GM12878 (cell line): ENCODE results near the gene S100A6. TPM values are rescaled to one million over a fixed set of nuclear protein-coding genes. Genes with fewer than 3 reads are reported as not detected.

Experiments
- ATAC-seq: fragments of 200-7000 bp; cut with Tn5 transposase; 3 replicates; pipeline ENCODE4 v1.9.1; 2020; ENCODE audit warnings: mild to moderate bottlenecking, moderate library complexity
- BruUV-seq: library from RNA; stranded (reverse); fragments of 400-500 nt; replicated peaks from 2 replicates; lab custom pipeline; 2021; lab: Mats Ljungman, UMichigan
- CTCF ChIA-PET: fragments of 300-600 bp; sonication (Branson Sonifier 250); formaldehyde crosslinking; extraction: SDS; loops from one replicate; lab custom pipeline; 2021; ENCODE audit warnings: inconsistent platforms; lab: Yijun Ruan, JAX
- POLR2A ChIA-PET: fragments of 350-600 bp; formaldehyde crosslinking; extraction: SDS; loops from one replicate; lab custom pipeline; 2021; ENCODE audit warnings: inconsistent platforms; lab: Charles Lee
- RAD21 ChIA-PET: fragments of 300-600 bp; sonication (Branson Sonifier 250); formaldehyde crosslinking; loops from one replicate; lab custom pipeline; 2023; ENCODE audit warnings: antibody characterized with exemption; ENCODE audit not compliant: unreplicated experiment; lab: Charles Lee
- SMC1A ChIA-PET: fragments of 300-600 bp; sonication (Branson Sonifier 250); formaldehyde crosslinking; loops from one replicate; lab custom pipeline; 2023; ENCODE audit not compliant: unreplicated experiment, uncharacterized antibody; lab: Charles Lee
- DNase-seq: peaks from one replicate; pipeline ENCODE4 v3.0.0-alpha.2; 2011; ENCODE audit warnings: low read depth, low spot score
- FAIRE-seq: peaks from 3 replicates; lab custom pipeline; 2011; peaks lifted over from hg19 to GRCh38; lab: Jason Lieb, UNC
- H2AFZ ChIP-seq: 2 replicates; pipeline ENCODE4 v1.6.0; 2011; ENCODE audit warnings: low read depth, low read length, control low read depth; ENCODE audit not compliant: control insufficient read depth
- H3K27ac ChIP-seq: 2 replicates; pipeline ENCODE4 v1.5.1; 2011; ENCODE audit warnings: control low read depth; ENCODE audit not compliant: control insufficient read depth, insufficient read depth
- H3K27me3 ChIP-seq, 2 experiments: replicated peaks in 1 of 2; 2 replicates each; pipeline versions ENCODE4 v1.6.0 to v1.6.1; 2011; ENCODE audit warnings: low read length in 1 of 2; ENCODE audit not compliant: control insufficient read depth in 2 of 2, insufficient read depth in 2 of 2
- H3K36me3 ChIP-seq, 2 experiments: 2 replicates each; pipeline ENCODE4 v1.5.1; 2011; ENCODE audit warnings: low read length in 1 of 2; ENCODE audit not compliant: control insufficient read depth in 2 of 2, insufficient read depth in 2 of 2
- H3K4me1 ChIP-seq: 2 replicates; pipeline ENCODE4 v1.6.1; 2011; ENCODE audit warnings: mild to moderate bottlenecking, low read length, moderate library complexity, mixed read lengths; ENCODE audit not compliant: control insufficient read depth, insufficient read depth
- H3K4me2 ChIP-seq: 2 replicates; pipeline ENCODE4 v1.6.0; 2011; ENCODE audit warnings: control low read depth; ENCODE audit not compliant: control insufficient read depth, insufficient read depth
- H3K4me3 ChIP-seq: fragments of 200-600 bp; sonication (generic); 2 replicates; pipeline ENCODE4 v1.5.1; 2016
- H3K79me2 ChIP-seq: 2 replicates; pipeline ENCODE4 v1.6.0; 2011; ENCODE audit warnings: low read length; ENCODE audit not compliant: control insufficient read depth, insufficient read depth
- H3K9ac ChIP-seq: 2 replicates; pipeline ENCODE4 v1.8.0; 2011; ENCODE audit warnings: low read length, control low read depth, mixed read lengths; ENCODE audit not compliant: control insufficient read depth, insufficient read depth
- H3K9me3 ChIP-seq: replicated peaks from 3 replicates; pipeline ENCODE4 v1.5.1; 2011; ENCODE audit warnings: mild to moderate bottlenecking, low read length; ENCODE audit not compliant: control insufficient read depth, insufficient read depth
- H4K20me1 ChIP-seq: 2 replicates; pipeline ENCODE4 v1.6.0; 2011; ENCODE audit not compliant: control insufficient read depth, insufficient read depth
- CREB1 ChIP-seq: IDR thresholded peaks from 2 replicates; pipeline ENCODE4 v1.6.1; 2012; ENCODE audit warnings: low read depth, mild to moderate bottlenecking, inconsistent platforms
- E2F4 ChIP-seq: IDR thresholded peaks from 2 replicates; pipeline ENCODE4 v1.6.1; 2012; ENCODE audit warnings: low read depth, low read length, improper control_type of control experiment
- EP300 ChIP-seq, 2 experiments: fragments of 150-350 bp in 1 of 2; IDR thresholded peaks; 2 replicates each; pipeline ENCODE4 v1.6.1; 2011 to 2012; ENCODE audit warnings: low read depth in 2 of 2, low read length in 2 of 2, borderline replicate concordance in 1 of 2, improper control_type of control experiment in 1 of 2, inconsistent platforms in 1 of 2; ENCODE audit not compliant: control insufficient read depth in 1 of 2
- FOS ChIP-seq: IDR thresholded peaks from 3 replicates; pipeline ENCODE4 v1.6.1; 2011; ENCODE audit warnings: borderline replicate concordance; ENCODE audit not compliant: insufficient read length; ENCODE audit errors: extremely low read depth
- MTA2 ChIP-seq: fragments of 450-650 bp; IDR thresholded peaks from 2 replicates; pipeline ENCODE4 v1.6.1; 2016; ENCODE audit warnings: low read depth, mild to moderate bottlenecking, moderate library complexity
- MYB ChIP-seq: fragments of 150-350 bp; IDR thresholded peaks from 2 replicates; pipeline ENCODE4 v1.6.1; 2014; ENCODE audit warnings: mild to moderate bottlenecking, low read depth, low read length, borderline replicate concordance
- NFIC ChIP-seq: IDR thresholded peaks from 2 replicates; pipeline ENCODE4 v1.6.1; 2012; ENCODE audit warnings: low read depth, mild to moderate bottlenecking, inconsistent platforms, low read length, moderate library complexity
- NFYA ChIP-seq: IDR thresholded peaks from 2 replicates; pipeline ENCODE4 v1.6.1; 2011; ENCODE audit warnings: low read depth, mild to moderate bottlenecking, low read length, improper control_type of control experiment, borderline replicate concordance
- RAD21 ChIP-seq: IDR thresholded peaks from 2 replicates; pipeline ENCODE4 v1.6.1; 2011; ENCODE audit warnings: mild to moderate bottlenecking, low read depth, low read length, moderate library complexity; ENCODE audit not compliant: insufficient read depth
- RUNX3 ChIP-seq: IDR thresholded peaks from 2 replicates; pipeline ENCODE4 v1.6.1; 2012; ENCODE audit warnings: low read length, inconsistent platforms
- SMAD5 ChIP-seq: IDR thresholded peaks from 2 replicates; pipeline ENCODE4 v1.6.1; 2016; ENCODE audit warnings: antibody characterized with exemption, low read depth
- SP1 ChIP-seq: IDR thresholded peaks from one replicate; pipeline ENCODE4 v1.6.1; 2011; ENCODE audit warnings: low read depth, low read length
- SPI1 ChIP-seq: IDR thresholded peaks from 2 replicates; pipeline ENCODE4 v1.6.1; 2011; ENCODE audit warnings: low read depth, mild to moderate bottlenecking, low read length, moderate library complexity, borderline replicate concordance; ENCODE audit not compliant: insufficient read depth
- SREBF1 ChIP-seq: IDR thresholded peaks from 2 replicates; pipeline ENCODE4 v1.6.1; 2012; ENCODE audit warnings: mild to moderate bottlenecking, low read length
- SRF ChIP-seq, 2 experiments: IDR thresholded peaks; 2 replicates each; pipeline ENCODE4 v1.6.1; 2011; ENCODE audit warnings: low read depth in 2 of 2, low read length in 2 of 2, mild to moderate bottlenecking in 1 of 2, moderate library complexity in 1 of 2
- SUZ12 ChIP-seq: fragments of 200-600 bp; sonication (generic); IDR thresholded peaks from one replicate; pipeline ENCODE4 v1.6.1; 2018; ENCODE audit warnings: antibody characterized with exemption, mild to moderate bottlenecking; ENCODE audit not compliant: unreplicated experiment
- USF2 ChIP-seq: IDR thresholded peaks from 2 replicates; pipeline ENCODE4 v1.6.1; 2011; ENCODE audit warnings: low read depth, low read length, improper control_type of control experiment, borderline replicate concordance
- WRNIP1 ChIP-seq: IDR thresholded peaks from 2 replicates; pipeline ENCODE4 v1.6.1; 2011; ENCODE audit warnings: low read depth, low read length, improper control_type of control experiment, borderline replicate concordance
- ZSCAN29 ChIP-seq: fragments of 450-650 bp; IDR thresholded peaks from 2 replicates; pipeline ENCODE4 v1.6.1; 2017; ENCODE audit warnings: mild to moderate bottlenecking, moderate library complexity
- WGBS: methylation state at CpG from one replicate; pipeline ENCODE4 v1.1.6; 2016; ENCODE audit warnings: low lambda C conversion rate; ENCODE audit not compliant: insufficient replicate concordance, insufficient coverage; ENCODE audit errors: missing lambda C conversion rate; 5-methylcytosine and 5-hydroxymethylcytosine counted together
- in situ Hi-C: fragments of 300-500 bp; cut with MboI; formaldehyde crosslinking; loops from 9 replicates; pipeline ENCODE4 v1.14.3; 2018; ENCODE audit warnings: mixed read lengths
- intact Hi-C: fragments of 100-400 bp; cut with micrococcal nuclease; formaldehyde crosslinking; loops from one replicate; pipeline ENCODE4 v1.14.2; 2022; ENCODE audit not compliant: unreplicated experiment
- polyA plus RNA-seq, 11 experiments: library from polyadenylated mRNA; depleted of rRNA in 4 of 11; unstranded in 6 of 11; stranded (reverse) in 5 of 11; fragments of >200 nt; fragmentation: Nextera tagmentation in 4 of 11; fragmentation: Illumina TruSeq in 1 of 11; extraction: Ambion mirVana in 4 of 11; extraction: Trizol in 1 of 11; gene quantifications; 1 replicate in 1 of 11; 2 replicates in 10 of 11; pipeline versions ENCODE4 v1.2.1 to v1.2.3, GENCODE V29; 2011 to 2016; ENCODE audit warnings: inconsistent platforms in 2 of 11, missing spikeins in 2 of 11, low read depth in 1 of 11
- total RNA-seq, 4 experiments: library from RNA; depleted of rRNA in 3 of 4; stranded (reverse); fragments of >200 nt in 3 of 4; fragmentation: Illumina TruSeq in 1 of 4; extraction: Trizol in 1 of 4; gene quantifications; 2 replicates each; pipeline versions ENCODE4 v1.2.1 to v1.2.3, GENCODE V29; 2013 to 2021

The S100A6 gene
- total and polyA plus RNA-seq, 10 of the 15 experiments (the other 5 are each of a cell fraction or from before 2014, with no cell fraction given): 7.2 to 121 (median 45.7) TPM

- no peaks in the 10 kb centered on the region for H4K20me1 ChIP-seq
- intact Hi-C loops (no loop called here), in situ Hi-C loops (no loop called here)
- ChIA-PET RAD21 (no interaction called here), CTCF (interaction anchor here (2.2 kb wide), 1 partner anchor 9 kb away, joined by 12 read pairs; no protein-coding TSS in a partner anchor), SMC1A (interaction anchor here (2.8 kb wide), 1 partner anchor 13 kb away, joined by 17 read pairs; no protein-coding TSS in a partner anchor), POLR2A (no interaction called here)
- no peak overlapping the region for H3K27ac ChIP-seq
- no peaks in the 10 kb centered on the region for H3K4me1 ChIP-seq
- no peaks in the 10 kb centered on the region for H3K79me2 ChIP-seq
- TF ChIP-seq FOS (no peak), WRNIP1 (no peak), NFIC (no peak), MTA2 (no peak), NFYA (no peak), EP300 (IDR thresholded peaks at IDR 0.05; ENCODE audit: borderline replicate concordance in 1 of 2, control insufficient read depth in 1 of 2, low read depth in 2 of 2, low read length in 2 of 2) (no peak), USF2 (no peak), SPI1 (no peak), E2F4 (no peak), MYB (no peak), SRF (IDR thresholded peaks at IDR 0.05; ENCODE audit: low read depth in 2 of 2, low read length in 2 of 2) (no peak), SP1 (no peak), SUZ12 (no peak), RUNX3 (no peak), SREBF1 (no peak), ZSCAN29 (no peak), CREB1 (no peak), SMAD5 (no peak), RAD21 (no peak)
- no peak overlapping the region for H3K4me2 ChIP-seq
- ATAC-seq: no peak
- H3K9me3 ChIP-seq: no peaks in the 10 kb centered on the region
- FAIRE-seq: no peak
- no peaks in the 10 kb centered on the region for H3K27me3 ChIP-seq
- no peak overlapping the region for H2AFZ ChIP-seq
- 14% methylated on average over 3 of the region's 3 CpGs for WGBS
- H3K36me3 ChIP-seq: no peaks in the 10 kb centered on the region
- H3K9ac ChIP-seq: no peak overlapping the region
- no peak for DNase-seq
- BruUV-seq: no TSS peak
- no peak overlapping the region for H3K4me3 ChIP-seq
Measured at GRCh38 chr1:153519242-153519641, 16.5 kb downstream of the S100A6 start.
